H9 (cell line): ENCODE data around the gene MTHFD1L. TPM values are rescaled to one million over a fixed set of nuclear protein-coding genes. Genes with fewer than 3 reads are reported as not detected.

Experiments
- DNase-seq: peaks from one replicate; pipeline ENCODE4 v3.0.0-alpha.2; 2017
- H2AFZ ChIP-seq: one replicate; pipeline ENCODE4 v1.6.1; 2013; ENCODE audit warnings: mild to moderate bottlenecking, low read length, control low read depth, moderate library complexity
- H2AK5ac ChIP-seq: 2 replicates; pipeline ENCODE4 v1.6.1; 2013; ENCODE audit warnings: low read length, control low read depth, mixed read lengths; ENCODE audit not compliant: insufficient read length
- H2BK120ac ChIP-seq: one replicate; pipeline ENCODE4 v1.6.1; 2013; ENCODE audit warnings: low read depth, mild to moderate bottlenecking, low read length, control low read depth, inconsistent platforms; ENCODE audit not compliant: poor library complexity, severe bottlenecking
- H2BK12ac ChIP-seq: 2 replicates; pipeline ENCODE4 v1.6.1; 2013; ENCODE audit warnings: low read length, control low read depth, mixed read lengths, low read depth; ENCODE audit not compliant: insufficient read length
- H2BK15ac ChIP-seq: 2 replicates; pipeline ENCODE4 v1.6.1; 2013; ENCODE audit warnings: low read depth, low read length, control low read depth
- H2BK20ac ChIP-seq: one replicate; pipeline ENCODE4 v1.6.1; 2013; ENCODE audit warnings: low read depth, mild to moderate bottlenecking, low read length, control low read depth, inconsistent platforms; ENCODE audit not compliant: poor library complexity, severe bottlenecking
- H2BK5ac ChIP-seq: 2 replicates; pipeline ENCODE4 v1.6.1; 2013; ENCODE audit warnings: low read length, control low read depth, mixed read lengths; ENCODE audit not compliant: insufficient read length
- H3K14ac ChIP-seq: 2 replicates; pipeline ENCODE4 v1.6.1; 2013; ENCODE audit warnings: low read length, control low read depth; ENCODE audit not compliant: insufficient read depth
- H3K18ac ChIP-seq: 2 replicates; pipeline ENCODE4 v1.6.1; 2013; ENCODE audit warnings: low read depth, mild to moderate bottlenecking, mixed read lengths, low read length, control low read depth; ENCODE audit not compliant: insufficient read length
- H3K23ac ChIP-seq: 2 replicates; pipeline ENCODE4 v1.6.1; 2013; ENCODE audit warnings: low read length, control low read depth, mixed read lengths, low read depth; ENCODE audit not compliant: insufficient read length
- H3K23me2 ChIP-seq: 2 replicates; pipeline ENCODE4 v1.6.1; 2013; ENCODE audit warnings: low read depth, mild to moderate bottlenecking, mixed read lengths, low read length, control low read depth; ENCODE audit not compliant: insufficient read length, poor library complexity, severe bottlenecking
- H3K27ac ChIP-seq: 2 replicates; pipeline ENCODE4 v1.5.1; 2013; ENCODE audit warnings: low read length, control low read depth, mixed read lengths, low read depth; ENCODE audit not compliant: insufficient read length
- H3K27me3 ChIP-seq: 2 replicates; pipeline ENCODE4 v1.6.1; 2013; ENCODE audit warnings: low read length, control low read depth, inconsistent platforms; ENCODE audit not compliant: insufficient read depth
- H3K4ac ChIP-seq: 2 replicates; pipeline ENCODE4 v1.6.1; 2013; ENCODE audit warnings: low read depth, mild to moderate bottlenecking, control low read depth, inconsistent platforms, low read length, moderate library complexity
- H3K4me1 ChIP-seq: 2 replicates; pipeline ENCODE4 v1.6.1; 2013; ENCODE audit warnings: low read length, control low read depth, inconsistent platforms; ENCODE audit not compliant: insufficient read depth
- H3K4me2 ChIP-seq: 2 replicates; pipeline ENCODE4 v1.6.1; 2013; ENCODE audit warnings: low read length, control low read depth, mixed read lengths; ENCODE audit not compliant: insufficient read length, insufficient read depth
- H3K56ac ChIP-seq: 2 replicates; pipeline ENCODE4 v1.6.1; 2013; ENCODE audit warnings: low read depth, mild to moderate bottlenecking, mixed read lengths, low read length, control low read depth; ENCODE audit not compliant: insufficient read length
- H3K79me1 ChIP-seq: 2 replicates; pipeline ENCODE4 v1.6.1; 2013; ENCODE audit warnings: low read depth, mild to moderate bottlenecking, moderate library complexity, low read length, control low read depth, inconsistent platforms; ENCODE audit not compliant: insufficient read depth, poor library complexity, severe bottlenecking
- H3K79me2 ChIP-seq: 2 replicates; pipeline ENCODE4 v1.6.1; 2013; ENCODE audit warnings: low read length, control low read depth, inconsistent platforms; ENCODE audit not compliant: insufficient read depth
- H3K9ac ChIP-seq: 2 replicates; pipeline ENCODE4 v1.6.1; 2013; ENCODE audit warnings: low read length, control low read depth, mixed read lengths; ENCODE audit not compliant: insufficient read length; ENCODE audit errors: extremely low read depth
- H3K9me3 ChIP-seq: one replicate; pipeline ENCODE4 v1.6.1; 2013; ENCODE audit warnings: low read depth, low read length, inconsistent platforms; ENCODE audit not compliant: control insufficient read depth
- H3T11ph ChIP-seq: one replicate; pipeline ENCODE4 v1.6.1; 2013; ENCODE audit warnings: mild to moderate bottlenecking, low read length, control low read depth, inconsistent platforms
- H4K20me1 ChIP-seq: one replicate; pipeline ENCODE4 v1.6.1; 2013; ENCODE audit not compliant: control insufficient read depth, insufficient read length, insufficient read depth
- H4K5ac ChIP-seq: 2 replicates; pipeline ENCODE4 v1.6.1; 2013; ENCODE audit warnings: low read depth, mild to moderate bottlenecking, mixed read lengths, low read length, control low read depth; ENCODE audit not compliant: insufficient read length
- H4K8ac ChIP-seq: replicated peaks from 2 replicates; pipeline ENCODE4 v1.6.1; 2013; ENCODE audit warnings: low read length, control low read depth, mixed read lengths, low read depth; ENCODE audit not compliant: insufficient read length
- H4K91ac ChIP-seq: 2 replicates; pipeline ENCODE4 v1.6.1; 2013; ENCODE audit warnings: low read depth, mild to moderate bottlenecking, moderate library complexity, mixed read lengths, low read length, control low read depth; ENCODE audit not compliant: insufficient read length
- H3K27ac Mint-ChIP-seq, 3 experiments: 2 replicates in 2 of 3; 3 replicates in 1 of 3; pipeline ENCODE4 v1.8.0; 2020 to 2021; ENCODE audit warnings: mixed read lengths in 3 of 3, mild to moderate bottlenecking in 1 of 3, moderate library complexity in 1 of 3
- H3K27me3 Mint-ChIP-seq: 2 replicates; pipeline ENCODE4 v1.8.0; 2021; ENCODE audit warnings: low read depth, mild to moderate bottlenecking, moderate library complexity, mixed read lengths
- H3K36me3 Mint-ChIP-seq, 3 experiments: 2 replicates in 2 of 3; 3 replicates in 1 of 3; pipeline ENCODE4 v1.8.0; 2020 to 2021; ENCODE audit warnings: low read depth in 3 of 3, mixed read lengths in 3 of 3; ENCODE audit not compliant: insufficient read depth in 1 of 3
- H3K4me1 Mint-ChIP-seq, 2 experiments: 2 replicates each; pipeline ENCODE4 v1.8.0; 2020; ENCODE audit warnings: mixed read lengths in 2 of 2
- H3K4me3 Mint-ChIP-seq, 2 experiments: 2 replicates in 1 of 2; 3 replicates in 1 of 2; pipeline ENCODE4 v1.8.0; 2020 to 2021; ENCODE audit warnings: mild to moderate bottlenecking in 2 of 2, mixed read lengths in 2 of 2, moderate library complexity in 1 of 2
- H3K9me3 Mint-ChIP-seq, 2 experiments: 2 replicates in 1 of 2; 3 replicates in 1 of 2; pipeline ENCODE4 v1.8.0; 2020; ENCODE audit warnings: mild to moderate bottlenecking in 2 of 2, mixed read lengths in 2 of 2, moderate library complexity in 1 of 2
- WGBS: extraction: QIAGEN DNeasy Blood & Tissue Kit; methylation state at CpG from one replicate; pipeline ENCODE4 v1.1.7; 2013; ENCODE audit warnings: missing lambda C conversion rate, low lambda C conversion rate, mixed read lengths; ENCODE audit not compliant: insufficient read length; ENCODE audit errors: extremely low coverage; 5-methylcytosine and 5-hydroxymethylcytosine counted together
- total RNA-seq: library from RNA; stranded (reverse); gene quantifications from 2 replicates; pipeline ENCODE4 v1.2.1, GENCODE V29; 2021
- TF ChIP-seq, protein P1 (sequence below): fragments of 200-600 bp; sonication (generic); conservative IDR thresholded peaks from 3 replicates; pipeline ENCODE4 v1.8.0; 2021; ENCODE audit warnings: antibody characterized with exemption, mild to moderate bottlenecking

The MTHFD1L gene
- total RNA-seq, 1 experiment from 2014 or later = 90.2 TPM

DNA sequence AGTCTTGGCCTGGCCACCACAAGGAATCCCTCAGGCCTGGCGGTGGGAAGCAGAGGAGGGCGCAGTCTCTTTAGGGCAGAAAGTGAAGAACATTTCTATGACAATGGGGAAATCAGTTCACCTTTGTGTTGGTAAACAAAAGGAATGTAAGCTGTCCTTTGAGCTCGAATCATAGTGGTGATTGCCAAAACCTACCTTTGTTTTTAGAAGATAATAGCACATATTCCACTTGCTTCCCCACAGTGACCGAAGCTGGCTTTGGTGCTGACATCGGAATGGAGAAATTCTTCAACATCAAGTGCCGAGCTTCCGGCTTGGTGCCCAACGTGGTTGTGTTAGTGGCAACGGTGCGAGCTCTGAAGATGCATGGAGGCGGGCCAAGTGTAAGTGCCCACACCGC is 144.1 kb downstream of the MTHFD1L start:
- Histone ChIP-seq H3K4ac (no peak overlapping the region), H3K27ac (no peak overlapping the region), H3K27me3 (no peaks in the 10 kb centered on the region), H2BK20ac (no peak overlapping the region), H3K56ac (no peak overlapping the region), H3K4me1 (peaks cover 3% of the 10 kb centered on the region; the same call in 1 of the 2 replicates), H4K8ac (no peak overlapping the region), H3K18ac (no peak overlapping the region), H3K9me3 (no peaks in the 10 kb centered on the region), H3K79me1 (no peaks in the 10 kb centered on the region), H2BK12ac (no peak overlapping the region), H3K14ac (no peak overlapping the region), H3K23me2 (no peaks in the 10 kb centered on the region), H3K79me2 (no peaks in the 10 kb centered on the region), H4K5ac (no peak overlapping the region), H2BK5ac (no peak overlapping the region), H2AK5ac (no peak overlapping the region), H4K20me1 (no peaks in the 10 kb centered on the region), H3K4me2 (peak overlapping the region; percentile 3), H3K23ac (no peak overlapping the region), H3T11ph (no peak overlapping the region), H2AFZ (no peak overlapping the region), H3K9ac (no peak overlapping the region), H4K91ac (no peak overlapping the region), H2BK15ac (no peak overlapping the region), H2BK120ac (no peak overlapping the region)
- H3K36me3 Mint-ChIP-seq = peaks cover 4 to 24% (median 6%) of the 10 kb centered on the region in 3 experiments; a peak in 5 of 7 replicates
- H3K4me1 Mint-ChIP-seq = peaks cover 49 to 55% of the 10 kb centered on the region in 2 experiments
- peak overlapping the region; percentile 91 to 96 (median 94); a peak in 6 of 7 replicates for H3K27ac Mint-ChIP-seq
- TF ChIP-seq, protein P1, sequence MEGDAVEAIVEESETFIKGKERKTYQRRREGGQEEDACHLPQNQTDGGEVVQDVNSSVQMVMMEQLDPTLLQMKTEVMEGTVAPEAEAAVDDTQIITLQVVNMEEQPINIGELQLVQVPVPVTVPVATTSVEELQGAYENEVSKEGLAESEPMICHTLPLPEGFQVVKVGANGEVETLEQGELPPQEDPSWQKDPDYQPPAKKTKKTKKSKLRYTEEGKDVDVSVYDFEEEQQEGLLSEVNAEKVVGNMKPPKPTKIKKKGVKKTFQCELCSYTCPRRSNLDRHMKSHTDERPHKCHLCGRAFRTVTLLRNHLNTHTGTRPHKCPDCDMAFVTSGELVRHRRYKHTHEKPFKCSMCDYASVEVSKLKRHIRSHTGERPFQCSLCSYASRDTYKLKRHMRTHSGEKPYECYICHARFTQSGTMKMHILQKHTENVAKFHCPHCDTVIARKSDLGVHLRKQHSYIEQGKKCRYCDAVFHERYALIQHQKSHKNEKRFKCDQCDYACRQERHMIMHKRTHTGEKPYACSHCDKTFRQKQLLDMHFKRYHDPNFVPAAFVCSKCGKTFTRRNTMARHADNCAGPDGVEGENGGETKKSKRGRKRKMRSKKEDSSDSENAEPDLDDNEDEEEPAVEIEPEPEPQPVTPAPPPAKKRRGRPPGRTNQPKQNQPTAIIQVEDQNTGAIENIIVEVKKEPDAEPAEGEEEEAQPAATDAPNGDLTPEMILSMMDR = 0 out of 3 replicates have a peak, but pooled peaks have one; percentile 11
- H3K4me3 Mint-ChIP-seq = peak overlapping the region; percentile 2 to 37; a peak in 1 of 5 replicates
- H3K9me3 Mint-ChIP-seq = no peaks in the 10 kb centered on the region
- DNase-seq = peak; percentile 74
- H3K27me3 Mint-ChIP-seq = no peaks in the 10 kb centered on the region
- WGBS = no CpG with 5 or more reads among the region's 12 CpGs
